CD4-positive, CD25-positive, alpha-beta regulatory T cell (primary cell): ENCODE measurements around the gene TOM1L2. TPM values are rescaled to one million over a fixed set of nuclear protein-coding genes. Genes with fewer than 3 reads are reported as not detected.

Experiments used
- ATAC-seq, 2 donors: fragments of 150-1000 bp; cut with Tn5 transposase; one replicate each; pipeline ENCODE4 v1.10.0; 2021; ENCODE audit warnings: low read depth in 2 of 2, moderate number of reproducible peaks in 2 of 2, moderate library complexity in 1 of 2
- DNase-seq, 3 donors: peaks; one replicate each; pipeline versions ENCODE4 v3.0.0 to v3.0.0-alpha.2; 2012 to 2022; ENCODE audit warnings: mixed read lengths in 1 of 3
- H3K27ac ChIP-seq: one replicate; pipeline ENCODE4 v1.7.0; 2013; ENCODE audit warnings: mild to moderate bottlenecking, low read length; ENCODE audit not compliant: insufficient read depth, poor library complexity, severe bottlenecking
- H3K27me3 ChIP-seq: one replicate; pipeline ENCODE4 v1.7.0; 2013; ENCODE audit warnings: low read length; ENCODE audit not compliant: control insufficient read depth, insufficient read depth
- H3K36me3 ChIP-seq: one replicate; pipeline ENCODE4 v1.7.0; 2013; ENCODE audit warnings: mild to moderate bottlenecking, low read length, moderate library complexity; ENCODE audit not compliant: control insufficient read depth, insufficient read depth
- H3K4me1 ChIP-seq: 2 replicates; pipeline ENCODE4 v1.7.0; 2013; ENCODE audit warnings: mild to moderate bottlenecking, low read length; ENCODE audit not compliant: insufficient read depth, control insufficient read depth, poor library complexity, severe bottlenecking
- H3K4me3 ChIP-seq: one replicate; pipeline ENCODE4 v1.7.0; 2013; ENCODE audit warnings: low read depth, mild to moderate bottlenecking, low read length, moderate library complexity
- H3K9me3 ChIP-seq, 2 experiments: 1 replicate in 1 of 2; 2 replicates in 1 of 2; pipeline ENCODE4 v1.7.0; 2013; ENCODE audit warnings: low read length in 2 of 2, mild to moderate bottlenecking in 1 of 2, moderate library complexity in 1 of 2; ENCODE audit not compliant: control insufficient read depth in 2 of 2
- H3K27ac Mint-ChIP-seq, 3 donors: one replicate each; pipeline ENCODE4 v1.8.0; 2020 to 2022; ENCODE audit warnings: mild to moderate bottlenecking in 3 of 3, mixed read lengths in 3 of 3, moderate library complexity in 2 of 3
- H3K27me3 Mint-ChIP-seq: one replicate; pipeline ENCODE4 v1.8.0; 2022; ENCODE audit warnings: mild to moderate bottlenecking, mixed read lengths
- H3K36me3 Mint-ChIP-seq: one replicate; pipeline ENCODE4 v1.8.0; 2020; ENCODE audit warnings: mixed read lengths
- H3K4me1 Mint-ChIP-seq, 4 donors: one replicate each; pipeline ENCODE4 v1.8.0; 2020 to 2022; ENCODE audit warnings: mixed read lengths in 4 of 4, mild to moderate bottlenecking in 1 of 4
- H3K4me3 Mint-ChIP-seq, 4 donors: one replicate each; pipeline ENCODE4 v1.8.0; 2020 to 2022; ENCODE audit warnings: mild to moderate bottlenecking in 4 of 4, mixed read lengths in 4 of 4, moderate library complexity in 3 of 4
- H3K9me3 Mint-ChIP-seq, 7 donors: one replicate each; pipeline ENCODE4 v1.8.0; 2020 to 2022; ENCODE audit warnings: mixed read lengths in 7 of 7, mild to moderate bottlenecking in 3 of 7, moderate library complexity in 2 of 7
- polyA plus RNA-seq, 4 donors: library from polyadenylated mRNA; unstranded; fragments of 300-500 nt; fragmentation: Illumina TruSeq; gene quantifications; one replicate each; pipeline ENCODE4 v1.2.3, GENCODE V29; 2021
- total RNA-seq: library from RNA; stranded (reverse); gene quantifications from one replicate; pipeline ENCODE4 v1.2.3, GENCODE V29; 2022

Gene TOM1L2
- total and polyA plus RNA-seq, 5 donors from 2014 or later = 4.0 to 50.8 (median 6.7) TPM

DNA sequence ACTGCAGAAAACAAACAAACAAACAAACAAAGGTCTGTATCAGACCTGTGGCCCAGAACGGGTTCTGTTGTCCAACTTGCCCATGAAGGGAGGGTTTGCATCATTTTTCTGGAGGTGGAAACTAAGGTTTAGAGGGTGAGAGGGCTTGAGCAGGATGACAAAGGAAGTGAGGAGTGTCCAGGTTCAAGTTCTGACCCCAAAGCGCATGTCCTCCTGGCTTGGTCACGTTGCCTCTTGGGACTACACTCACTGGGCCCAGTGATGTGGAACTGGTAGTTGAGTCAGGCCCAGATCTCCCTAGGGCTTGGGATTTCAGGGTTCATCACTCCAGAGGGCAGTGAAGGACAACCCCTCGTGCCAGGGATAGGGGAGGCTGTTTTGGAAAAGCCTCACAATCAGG, 137.2 kb downstream of the TOM1L2 start:
- Histone ChIP-seq H3K4me3 (no peak overlapping the region), H3K9me3 (no peaks in the 10 kb centered on the region), H3K4me1 (peaks cover 47% of the 10 kb centered on the region), H3K27me3 (no peaks in the 10 kb centered on the region), H3K27ac (peak overlapping the region; percentile 93), H3K36me3 (no peaks in the 10 kb centered on the region)
- peak overlapping the region; percentile 87 to 95 (median 90) for H3K4me3 Mint-ChIP-seq
- DNase-seq = no peak
- H3K27ac Mint-ChIP-seq = peak overlapping the region; percentile 56 to 93 (median 86)
- H3K9me3 Mint-ChIP-seq = no peaks in the 10 kb centered on the region
- no peak for ATAC-seq
- no peaks in the 10 kb centered on the region for H3K36me3 Mint-ChIP-seq
- peaks cover 0 to 72% (median 42%) of the 10 kb centered on the region in 4 donors for H3K4me1 Mint-ChIP-seq
- no peaks in the 10 kb centered on the region for H3K27me3 Mint-ChIP-seq

DNA sequence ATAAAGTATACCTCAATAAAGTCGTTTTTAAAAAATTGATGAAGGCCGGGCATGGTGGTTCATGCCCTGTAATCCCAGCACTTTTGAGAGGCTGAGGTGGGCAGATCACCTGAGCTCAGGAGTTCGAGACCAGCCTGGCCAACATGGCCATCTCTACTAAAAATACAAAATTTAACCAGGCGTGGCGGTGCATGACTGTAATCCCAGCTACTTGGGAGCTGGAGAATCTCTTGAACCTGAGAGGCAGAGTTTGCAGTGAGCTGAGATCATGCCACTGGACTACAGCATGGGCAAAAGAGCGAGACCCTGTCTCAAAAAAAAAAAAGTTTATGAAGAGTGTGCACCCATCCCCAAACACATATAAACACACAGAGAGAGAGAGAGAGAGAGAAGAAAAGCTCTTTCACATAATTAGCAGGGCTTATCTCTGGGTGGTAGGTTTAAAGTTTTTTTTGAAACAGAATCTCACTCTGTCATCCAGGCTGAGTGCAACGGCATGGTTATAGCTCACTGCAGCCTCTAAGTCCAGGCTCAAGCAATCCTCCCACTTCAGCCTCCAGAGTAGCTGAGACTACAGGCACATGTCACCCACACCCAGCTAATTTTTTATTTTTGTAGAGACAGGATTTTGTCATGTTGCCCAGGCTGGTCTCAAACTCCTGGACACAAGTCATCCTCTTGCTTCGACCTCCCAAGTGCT, 138.4 kb downstream of the TOM1L2 start:
- Histone ChIP-seq H3K27me3 (no peaks in the 10 kb centered on the region), H3K36me3 (no peaks in the 10 kb centered on the region), H3K27ac (peak overlapping the region; percentile 93), H3K4me1 (peaks cover 40% of the 10 kb centered on the region), H3K4me3 (no peak overlapping the region), H3K9me3 (no peaks in the 10 kb centered on the region)
- peak overlapping the region; percentile 67 to 95 (median 90) for H3K4me3 Mint-ChIP-seq
- ATAC-seq (no peak), DNase-seq (no peak)
- H3K27ac Mint-ChIP-seq = peak overlapping the region in 2 of 3 donors; percentile 86 to 93
- no peaks in the 10 kb centered on the region for H3K9me3 Mint-ChIP-seq
- no peaks in the 10 kb centered on the region for H3K36me3 Mint-ChIP-seq
- peaks cover 0 to 65% (median 37%) of the 10 kb centered on the region in 4 donors for H3K4me1 Mint-ChIP-seq
- H3K27me3 Mint-ChIP-seq = no peaks in the 10 kb centered on the region

DNA sequence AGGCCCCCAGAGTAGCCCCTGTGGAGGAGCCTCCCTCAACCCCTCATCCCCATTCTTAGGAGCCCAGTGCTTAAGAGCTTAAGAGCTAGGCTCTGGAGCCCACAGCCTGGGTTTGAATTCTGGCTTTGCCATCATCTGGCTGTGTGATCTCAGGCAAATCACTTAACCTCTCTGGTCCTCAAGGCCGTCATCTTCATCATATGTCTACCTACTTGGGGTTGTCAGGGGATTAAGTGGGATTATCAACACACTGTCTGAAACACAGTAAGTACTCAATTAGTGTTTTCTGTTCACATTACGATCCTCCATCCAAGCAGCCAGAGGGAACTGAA, 140.2 kb downstream of the TOM1L2 start:
- no peaks in the 10 kb centered on the region for H3K9me3 ChIP-seq
- ATAC-seq (no peak), DNase-seq (no peak)
- Mint-ChIP-seq H3K4me3 (peak overlapping the region in 1 of 4 donors; percentile 35), H3K4me1 (peaks cover 0 to 59% (median 29%) of the 10 kb centered on the region in 4 donors), H3K27ac (no peak overlapping the region), H3K27me3 (no peaks in the 10 kb centered on the region), H3K9me3 (no peaks in the 10 kb centered on the region), H3K36me3 (no peaks in the 10 kb centered on the region)
- no peak overlapping the region for H3K27ac ChIP-seq
- H3K4me3 ChIP-seq = no peak overlapping the region
- no peaks in the 10 kb centered on the region for H3K36me3 ChIP-seq
- peaks cover 33% of the 10 kb centered on the region for H3K4me1 ChIP-seq
- no peaks in the 10 kb centered on the region for H3K27me3 ChIP-seq

DNA sequence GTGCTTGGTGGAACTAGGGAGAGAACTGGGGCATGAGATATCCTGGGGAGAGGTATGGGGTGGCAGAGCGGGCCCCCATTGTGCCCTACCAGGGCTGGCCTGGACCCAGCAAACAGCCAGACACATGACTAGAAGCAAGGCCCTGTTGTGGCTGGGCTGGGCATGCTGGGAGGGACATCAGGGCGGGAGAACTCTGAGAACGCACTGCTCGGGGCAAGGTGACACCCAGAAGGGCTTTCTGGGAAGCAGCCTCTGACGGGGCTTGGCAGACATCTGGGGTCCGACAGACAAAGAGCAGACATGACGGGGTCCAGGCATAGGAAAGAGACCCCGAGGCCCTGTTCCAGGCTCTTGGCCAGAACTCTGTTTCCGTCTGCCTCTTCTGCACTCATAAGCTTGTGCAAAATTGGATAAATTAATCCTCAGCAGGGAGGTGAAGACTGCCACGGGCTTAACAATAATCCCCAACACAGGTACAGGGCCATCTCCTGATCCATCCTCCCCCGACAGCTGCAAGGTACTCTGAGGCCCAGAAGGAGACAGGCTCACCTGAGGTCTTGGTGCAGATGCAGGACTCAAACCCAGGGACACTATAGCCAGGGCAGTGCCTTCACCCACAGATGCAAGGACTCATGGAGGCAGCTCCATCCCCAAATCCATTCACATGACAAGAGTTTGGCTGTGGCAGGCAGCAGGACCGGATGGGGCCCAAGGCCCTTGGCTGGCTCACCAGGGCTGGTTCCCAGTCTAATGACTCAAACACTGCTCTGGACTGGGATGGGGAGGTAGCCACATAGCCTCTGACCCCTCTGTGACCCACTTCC, 140.8 kb downstream of the TOM1L2 start:
- H3K4me1 ChIP-seq = peaks cover 32% of the 10 kb centered on the region
- Mint-ChIP-seq H3K9me3 (no peaks in the 10 kb centered on the region), H3K4me3 (peak overlapping the region in 1 of 4 donors; percentile 43)

DNA sequence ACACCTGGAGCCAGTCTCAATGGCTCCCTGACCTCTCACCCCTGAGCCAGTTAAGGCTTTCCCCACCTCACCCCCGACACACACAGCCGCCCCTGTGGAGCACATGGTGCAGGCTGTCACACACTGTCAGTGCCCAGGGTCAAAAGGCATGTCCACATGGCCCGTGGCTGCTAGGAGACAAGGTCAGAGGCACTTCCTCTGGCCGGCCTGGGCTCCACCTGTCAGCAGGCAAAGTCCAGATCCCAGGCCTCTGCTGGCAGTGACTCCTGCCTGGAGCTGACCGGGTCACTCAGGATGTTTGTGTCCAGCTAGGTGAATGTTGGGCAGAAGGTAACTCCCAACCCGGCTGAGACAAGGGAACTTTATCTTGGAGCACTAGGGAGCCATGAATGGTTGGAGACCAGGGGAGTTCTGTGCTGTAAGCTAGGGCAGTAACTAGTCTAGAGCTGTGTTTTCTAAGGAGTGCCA, 141.4 kb downstream of the TOM1L2 start:
- no peaks in the 10 kb centered on the region for H3K27me3 Mint-ChIP-seq
- Histone ChIP-seq H3K27ac (no peak overlapping the region), H3K4me1 (peaks cover 31% of the 10 kb centered on the region), H3K36me3 (no peaks in the 10 kb centered on the region), H3K27me3 (no peaks in the 10 kb centered on the region), H3K4me3 (no peak overlapping the region), H3K9me3 (no peaks in the 10 kb centered on the region)
- H3K36me3 Mint-ChIP-seq = no peaks in the 10 kb centered on the region
- DNase-seq (no peak), ATAC-seq (no peak)
- H3K9me3 Mint-ChIP-seq = no peaks in the 10 kb centered on the region
- peak overlapping the region in 1 of 4 donors; percentile 43 for H3K4me3 Mint-ChIP-seq
- peaks cover 0 to 66% (median 36%) of the 10 kb centered on the region in 4 donors for H3K4me1 Mint-ChIP-seq
- H3K27ac Mint-ChIP-seq = peak overlapping the region in 1 of 3 donors; percentile 56

More for the DNA sequence above, 140.8 kb downstream of the TOM1L2 start:
- Histone ChIP-seq H3K9me3 (no peaks in the 10 kb centered on the region), H3K27ac (no peak overlapping the region), H3K27me3 (no peaks in the 10 kb centered on the region), H3K4me3 (no peak overlapping the region), H3K36me3 (no peaks in the 10 kb centered on the region)
- no peak for ATAC-seq
- no peak for DNase-seq
- Mint-ChIP-seq H3K27ac (peak overlapping the region in 2 of 3 donors; percentile 46 to 56), H3K27me3 (no peaks in the 10 kb centered on the region), H3K4me1 (peaks cover 0 to 63% (median 34%) of the 10 kb centered on the region in 4 donors), H3K36me3 (no peaks in the 10 kb centered on the region)

DNA sequence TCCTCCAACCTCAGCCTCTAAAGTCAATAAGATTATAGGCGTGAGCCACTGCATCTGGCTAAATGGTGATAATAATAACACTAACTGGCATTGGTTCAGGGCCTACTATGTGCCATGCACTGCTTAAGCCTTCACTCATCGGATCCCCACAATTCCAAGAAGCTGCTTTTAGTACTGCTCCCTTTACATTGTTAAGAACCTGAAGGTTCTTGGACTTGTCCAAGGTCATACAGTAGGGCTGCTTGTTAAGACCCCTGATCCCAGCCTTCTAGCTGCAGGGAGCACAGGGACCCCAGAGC, 142.0 kb downstream of the TOM1L2 start:
- Mint-ChIP-seq H3K27ac (no peak overlapping the region), H3K36me3 (no peaks in the 10 kb centered on the region), H3K4me1 (peaks cover 0 to 63% (median 34%) of the 10 kb centered on the region in 4 donors), H3K9me3 (no peaks in the 10 kb centered on the region), H3K4me3 (no peak overlapping the region), H3K27me3 (no peaks in the 10 kb centered on the region)
- no peak for ATAC-seq
- Histone ChIP-seq H3K4me1 (peaks cover 31% of the 10 kb centered on the region), H3K27me3 (no peaks in the 10 kb centered on the region), H3K27ac (no peak overlapping the region), H3K9me3 (no peaks in the 10 kb centered on the region), H3K36me3 (no peaks in the 10 kb centered on the region), H3K4me3 (no peak overlapping the region)
- DNase-seq = no peak

DNA sequence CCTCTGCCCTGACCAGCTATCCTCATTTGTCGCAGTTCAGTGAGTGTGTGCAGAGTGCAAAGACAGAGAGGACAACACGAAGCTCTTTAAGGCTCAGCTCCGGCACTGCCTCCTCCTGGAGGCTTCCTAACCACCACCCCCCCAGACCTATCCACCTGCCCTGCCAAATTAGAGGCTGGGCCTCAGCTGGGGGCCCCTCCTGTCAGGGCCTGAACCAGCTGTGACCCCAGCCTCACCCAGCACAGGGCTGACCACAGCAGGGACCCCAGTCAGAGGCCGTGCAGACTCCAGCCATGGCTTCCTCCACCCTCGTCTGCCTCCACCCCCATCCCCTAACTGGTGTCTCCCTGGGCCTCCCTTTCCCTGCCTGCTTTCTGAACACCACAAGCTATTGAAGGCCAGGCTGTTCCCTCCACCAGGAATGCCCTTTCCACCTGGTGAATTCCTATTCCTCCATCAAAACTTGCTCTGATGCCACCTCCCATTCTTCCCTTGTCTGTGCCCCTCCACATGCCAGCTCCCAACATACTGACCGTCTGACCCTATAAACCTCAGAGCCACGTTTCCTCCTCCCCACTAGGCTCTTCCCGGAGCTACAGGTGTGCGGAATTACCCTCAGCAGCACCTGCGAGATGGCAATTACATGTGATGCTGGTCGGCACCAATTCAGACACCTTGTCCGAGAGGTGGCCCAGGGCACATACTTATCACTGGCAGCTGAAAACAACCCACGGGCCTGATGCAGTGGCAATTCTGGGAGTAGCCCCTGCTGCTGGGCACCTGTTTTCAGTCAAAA, 144.2 kb downstream of the TOM1L2 start:
- H3K4me3 Mint-ChIP-seq = peak overlapping the region in 3 of 4 donors; percentile 29 to 90 (median 47)
- Histone ChIP-seq H3K27ac (no peak overlapping the region), H3K9me3 (no peaks in the 10 kb centered on the region), H3K27me3 (no peaks in the 10 kb centered on the region), H3K36me3 (no peaks in the 10 kb centered on the region), H3K4me3 (no peak overlapping the region), H3K4me1 (peaks cover 34% of the 10 kb centered on the region)
- H3K27me3 Mint-ChIP-seq = no peaks in the 10 kb centered on the region
- H3K36me3 Mint-ChIP-seq = no peaks in the 10 kb centered on the region
- DNase-seq (no peak), ATAC-seq (no peak)
- peaks cover 0 to 62% (median 30%) of the 10 kb centered on the region in 4 donors for H3K4me1 Mint-ChIP-seq
- H3K9me3 Mint-ChIP-seq = no peaks in the 10 kb centered on the region
- H3K27ac Mint-ChIP-seq = peak overlapping the region in 1 of 3 donors; percentile 52
